ENCODE results near the gene TAOK1.
A peak's percentile ranks its signal among the peaks of the same experiment; 100 is the strongest.

The TAOK1 gene

DNA sequence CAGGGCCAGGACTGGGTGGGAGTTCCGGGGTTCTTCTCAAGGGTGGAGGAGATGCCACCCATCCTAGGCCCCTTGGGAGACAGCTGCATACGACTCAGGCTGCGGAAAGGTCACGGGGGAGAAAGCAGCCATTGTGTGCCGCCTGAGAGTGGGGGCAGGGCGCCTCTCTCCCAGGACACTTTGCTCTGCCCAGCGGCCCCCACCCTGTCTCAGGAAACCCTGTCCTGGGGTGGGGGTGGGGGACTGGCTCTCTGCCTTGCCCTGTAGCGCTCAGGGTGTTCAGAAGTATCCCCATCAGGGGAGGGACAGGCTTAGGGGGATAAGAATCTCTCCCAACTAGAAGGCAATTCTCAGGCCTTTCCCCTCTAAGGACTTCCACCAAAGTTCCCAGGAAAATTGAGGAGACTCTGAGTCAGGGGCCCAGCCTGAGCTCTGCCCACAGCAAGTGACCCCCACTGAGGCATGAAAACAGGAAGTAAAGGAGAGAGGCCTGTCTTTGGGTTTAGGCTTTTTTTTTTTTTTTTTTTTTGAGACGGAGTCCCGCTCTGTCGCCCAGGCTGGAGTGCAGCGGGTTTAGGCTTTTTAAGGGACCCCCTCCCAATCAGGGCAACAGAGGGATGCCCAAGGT lies 194.4 kb downstream of the TAOK1 start:
- no peak for DNase-seq

DNA sequence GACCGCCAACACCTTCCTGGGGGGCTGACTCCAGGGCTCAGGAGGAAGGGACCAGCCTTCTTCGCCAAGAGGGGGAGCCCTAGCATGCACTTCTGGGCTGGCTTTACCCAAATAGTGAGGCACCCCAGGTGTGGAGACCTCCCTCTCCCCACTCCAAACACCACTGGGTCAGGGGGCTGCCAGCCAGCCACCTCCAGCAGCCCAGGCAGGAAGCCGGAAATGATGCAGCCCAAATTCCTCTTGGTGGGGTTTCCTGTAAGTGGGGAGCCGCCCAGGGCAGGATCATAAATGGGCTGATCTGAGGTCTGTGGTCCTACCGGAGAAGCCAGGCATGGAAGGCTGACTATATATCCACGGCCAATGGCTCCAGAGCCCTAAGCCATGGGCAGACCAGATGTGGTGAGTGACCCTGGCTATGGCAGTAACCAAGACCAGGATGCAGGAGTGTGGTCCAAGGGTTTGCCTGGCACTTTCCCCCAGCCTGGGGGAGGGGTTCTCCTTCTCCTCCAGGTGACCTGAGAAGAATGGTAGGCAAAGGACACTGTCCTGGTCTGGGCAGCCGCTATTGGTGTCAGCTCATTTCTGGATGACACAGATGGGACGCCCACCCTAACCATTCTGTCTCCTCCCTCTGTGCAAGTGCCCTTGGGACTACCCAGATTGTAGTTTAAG lies 195.1 kb downstream of the TAOK1 start:
- DNase-seq, result peak; percentile 29

DNA sequence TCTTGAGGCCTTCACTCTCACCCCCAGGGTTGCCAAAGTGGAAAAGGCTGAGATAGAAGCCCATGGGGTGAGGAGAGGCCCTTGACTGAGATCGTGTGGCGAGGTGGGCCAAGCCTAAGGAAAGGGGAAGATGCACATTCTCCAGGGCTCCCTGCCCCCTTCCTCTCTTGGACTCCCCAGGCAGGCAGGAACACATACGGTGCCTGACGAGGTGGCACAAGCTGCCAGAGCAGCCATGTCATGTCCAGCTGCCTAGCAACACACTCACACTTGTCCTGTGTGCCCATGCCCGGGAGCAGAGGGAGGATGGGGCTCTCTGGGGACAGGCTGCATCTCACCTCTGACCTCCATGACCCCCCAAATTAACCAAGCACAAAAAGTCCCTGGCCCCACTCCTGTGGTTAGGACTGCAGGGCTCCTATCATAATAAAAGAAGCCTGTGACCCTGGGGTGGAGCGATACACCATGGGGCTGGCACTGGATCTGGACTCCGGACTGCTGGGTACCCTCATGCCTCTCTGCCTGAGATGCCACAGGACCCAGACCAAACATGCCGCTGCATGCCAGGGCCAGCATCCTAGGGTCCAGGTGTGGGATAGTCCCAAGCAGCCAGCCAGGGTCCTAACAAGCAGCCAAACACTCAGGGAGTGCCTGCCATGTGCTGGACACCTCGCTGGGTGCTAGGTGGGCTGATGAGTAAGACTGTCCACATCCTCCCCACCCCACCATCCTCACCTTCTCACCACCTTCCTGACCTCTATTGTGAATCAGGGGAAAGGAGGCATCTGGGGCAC lies 196.7 kb downstream of the TAOK1 start:
- no peak for DNase-seq

DNA sequence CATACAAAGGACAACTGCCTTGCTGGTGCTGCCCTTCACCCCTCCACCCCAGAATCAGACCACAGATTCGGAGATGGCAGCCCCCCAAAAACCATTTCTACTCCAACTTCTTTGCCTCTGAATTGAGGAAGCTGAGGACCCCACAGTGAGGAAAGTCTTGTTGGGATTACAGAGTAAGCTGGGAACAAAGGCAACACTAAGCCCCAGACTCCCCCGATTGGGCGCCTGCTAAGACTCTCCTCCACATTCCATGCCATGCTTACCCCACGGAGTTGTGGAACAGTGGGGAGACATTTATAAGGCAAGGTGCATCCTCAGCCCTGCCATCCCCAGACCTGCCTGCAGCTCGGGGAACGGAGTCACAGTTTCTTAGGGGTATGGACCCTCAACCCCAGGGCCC lies 197.4 kb downstream of the TAOK1 start:
- no peak for DNase-seq

DNA sequence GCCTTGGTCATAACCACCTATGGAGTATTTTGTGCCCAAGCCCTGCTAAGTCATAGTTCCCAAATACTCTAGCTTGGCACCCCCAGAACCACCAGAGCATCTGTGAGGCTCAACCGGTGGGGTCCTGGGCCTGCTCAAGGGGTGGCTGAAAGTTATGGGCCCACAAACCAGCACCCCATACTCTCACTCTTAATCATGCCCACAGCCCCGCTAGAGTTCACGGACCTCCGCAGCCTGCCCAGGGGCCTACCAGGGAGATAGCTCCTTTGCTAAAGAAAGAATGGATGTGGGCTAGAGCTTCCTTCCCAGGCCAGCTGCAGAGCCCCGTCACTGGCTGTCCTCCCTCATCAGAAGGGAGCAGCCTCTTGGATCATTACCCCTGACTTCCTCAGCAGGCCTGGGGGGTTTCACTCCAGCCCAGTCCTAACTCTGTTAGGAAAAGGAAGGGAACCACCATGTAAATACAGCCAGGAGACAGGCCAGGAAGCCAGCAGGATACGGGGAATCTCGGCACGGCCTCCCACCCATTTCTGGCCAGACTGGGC lies 197.9 kb downstream of the TAOK1 start:
- DNase-seq, result no peak

DNA sequence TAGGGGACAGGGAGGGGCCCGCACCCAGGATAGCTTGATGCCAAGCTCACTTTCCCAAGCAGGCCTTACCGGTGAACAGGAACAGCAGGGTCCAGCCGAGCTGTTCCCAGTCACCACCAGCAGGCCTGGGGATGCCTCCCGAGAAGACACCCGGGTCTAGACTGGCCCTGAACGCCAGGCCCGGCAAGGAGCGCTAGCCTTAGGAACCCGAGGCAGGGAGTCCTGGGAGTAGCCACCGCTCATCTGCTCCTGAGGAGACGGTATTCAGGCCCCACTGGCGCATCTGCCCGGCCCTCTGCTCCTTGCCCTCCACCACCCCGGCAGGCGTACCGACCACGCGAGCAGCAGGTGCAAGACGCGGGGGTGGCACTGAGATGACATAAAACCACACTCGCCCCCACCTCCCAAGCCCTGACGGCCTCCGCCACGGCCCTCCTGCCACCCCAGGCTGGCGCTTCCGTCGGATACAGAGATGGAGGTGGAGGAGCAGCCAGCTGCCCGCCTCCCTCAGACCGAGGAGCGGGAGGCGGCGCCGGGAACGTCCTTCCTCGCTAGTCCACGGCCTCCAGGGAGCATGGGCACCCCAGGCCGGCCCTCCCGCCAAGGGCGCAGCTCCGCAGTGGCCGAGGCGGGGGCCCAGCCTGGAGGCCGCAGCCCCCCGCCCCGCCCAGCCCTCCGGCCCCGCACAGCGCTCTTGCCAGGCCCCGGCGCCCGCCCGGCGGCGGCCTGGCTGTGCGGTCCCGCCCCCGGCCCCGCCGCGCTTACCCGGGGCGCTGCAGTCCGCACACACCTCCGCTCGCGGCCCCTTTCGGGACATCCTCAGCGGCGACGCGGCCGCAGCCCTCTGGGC lies 198.6 kb downstream of the TAOK1 start:
- peak; percentile 65 for DNase-seq

DNA sequence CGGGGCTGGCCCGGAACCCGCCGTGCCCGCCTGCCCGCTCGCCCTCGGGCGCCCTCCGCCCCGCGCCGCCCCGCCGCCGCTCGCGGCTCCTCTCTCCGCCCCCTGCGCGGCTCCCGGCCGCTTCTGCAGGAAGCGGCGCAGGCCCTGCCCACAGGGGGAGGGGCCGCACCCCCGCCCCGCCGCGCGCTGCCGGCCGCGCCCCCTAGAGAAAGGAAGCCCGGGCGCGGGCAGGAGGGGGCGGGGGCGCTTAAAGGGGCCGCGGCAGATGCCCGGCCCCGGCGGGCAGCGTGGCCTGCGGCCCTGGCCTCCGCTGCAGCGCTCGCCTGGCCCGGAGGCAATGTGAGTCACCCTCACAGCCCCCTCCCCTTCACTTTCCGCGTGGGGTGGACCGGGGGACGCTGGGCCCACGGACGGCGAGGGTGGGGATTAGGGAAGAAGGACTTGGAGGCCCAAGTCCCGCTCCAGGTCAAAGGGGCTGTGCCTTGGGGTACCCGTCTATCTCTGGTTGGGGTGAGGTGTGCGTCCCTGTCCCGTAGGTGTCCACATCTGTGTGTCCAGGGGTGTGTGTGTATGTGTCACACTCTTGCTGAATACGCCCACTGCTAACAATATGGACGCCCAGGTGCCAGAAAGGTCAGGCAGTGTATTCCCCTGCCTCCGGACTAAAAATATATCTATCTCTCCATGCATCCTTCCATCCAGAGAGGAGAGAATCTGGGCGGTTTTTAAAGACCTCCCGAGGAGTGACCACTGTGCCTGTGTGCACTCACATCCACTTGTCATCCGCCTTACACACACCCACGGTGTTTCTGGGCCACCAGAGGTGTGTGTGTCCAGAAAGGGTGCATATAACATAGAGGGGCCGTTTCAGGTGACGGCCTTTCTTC lies 199.6 kb downstream of the TAOK1 start, which contains the start of gene GIT1:
Gene GIT1 (minus strand): TSS at position 125 of the 887 bp plus-strand sequence. CDS start 270 bp downstream, outside the sequence.
- DNase-seq, result peak; percentile 80

DNA sequence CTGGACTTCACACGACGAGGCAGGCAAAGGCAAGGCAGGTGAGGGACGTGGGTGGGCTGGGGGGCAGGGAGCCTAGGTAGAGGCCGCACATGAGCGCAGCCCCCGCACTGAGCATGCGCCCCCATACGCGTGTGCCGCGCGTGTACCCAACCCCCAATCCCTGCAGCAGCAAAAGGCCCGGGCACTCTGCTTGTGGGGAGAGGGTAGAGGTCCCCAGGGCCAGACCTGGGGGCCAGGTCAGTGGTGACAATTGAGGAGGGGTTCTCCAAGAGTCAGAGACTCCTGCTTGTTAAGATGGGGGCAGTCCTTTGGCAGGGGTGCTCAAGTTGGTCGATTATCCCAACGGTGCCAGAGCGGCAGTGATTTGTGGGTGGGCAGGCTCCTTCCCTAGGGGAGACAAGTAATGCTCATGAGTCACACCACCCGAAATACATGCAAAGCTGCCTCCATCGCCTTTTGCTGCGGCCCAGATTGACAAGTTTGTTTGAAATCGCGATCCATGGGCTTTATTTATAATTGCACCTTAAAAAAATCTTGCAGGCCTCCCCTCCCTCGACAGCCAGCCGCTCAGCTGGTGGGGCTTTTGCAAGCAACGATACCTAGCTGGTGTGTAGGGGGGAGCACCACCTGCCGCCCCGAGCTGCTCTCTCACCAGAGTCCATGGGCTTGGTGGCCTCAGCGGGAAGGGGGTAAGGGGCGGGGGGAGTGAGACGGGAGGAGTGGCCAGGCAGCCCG lies 200.4 kb downstream of the TAOK1 start:
- no peak for DNase-seq

DNA sequence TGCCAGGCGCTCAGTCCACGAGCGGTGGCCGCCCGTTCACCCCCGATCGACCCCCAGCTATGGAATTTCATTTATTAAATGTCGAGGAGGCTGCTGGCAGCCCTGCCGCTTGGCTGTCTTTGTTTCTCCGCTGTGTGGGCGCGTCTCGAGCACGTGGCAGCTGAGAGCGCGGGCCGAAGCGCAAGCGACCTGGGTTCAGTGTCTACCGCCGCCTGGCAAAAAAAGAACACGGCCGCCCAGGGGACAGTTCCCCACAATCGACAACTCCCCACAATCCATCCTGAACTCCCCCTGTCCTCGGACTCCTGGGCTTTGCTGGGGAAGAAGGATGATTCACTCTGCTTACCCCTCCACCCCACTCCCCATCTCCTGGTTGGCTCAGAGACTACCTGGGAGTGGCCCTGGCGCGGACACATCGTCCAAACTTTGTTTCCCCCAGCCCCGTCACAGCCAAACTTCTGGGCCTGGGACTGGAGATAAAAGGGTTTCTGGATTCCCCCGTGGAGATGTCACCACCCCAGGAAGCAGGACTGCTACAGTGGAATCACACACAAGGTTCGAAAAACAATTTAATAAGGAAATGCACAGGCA lies 201.1 kb downstream of the TAOK1 start:
- peak; percentile 43 for DNase-seq

DNA sequence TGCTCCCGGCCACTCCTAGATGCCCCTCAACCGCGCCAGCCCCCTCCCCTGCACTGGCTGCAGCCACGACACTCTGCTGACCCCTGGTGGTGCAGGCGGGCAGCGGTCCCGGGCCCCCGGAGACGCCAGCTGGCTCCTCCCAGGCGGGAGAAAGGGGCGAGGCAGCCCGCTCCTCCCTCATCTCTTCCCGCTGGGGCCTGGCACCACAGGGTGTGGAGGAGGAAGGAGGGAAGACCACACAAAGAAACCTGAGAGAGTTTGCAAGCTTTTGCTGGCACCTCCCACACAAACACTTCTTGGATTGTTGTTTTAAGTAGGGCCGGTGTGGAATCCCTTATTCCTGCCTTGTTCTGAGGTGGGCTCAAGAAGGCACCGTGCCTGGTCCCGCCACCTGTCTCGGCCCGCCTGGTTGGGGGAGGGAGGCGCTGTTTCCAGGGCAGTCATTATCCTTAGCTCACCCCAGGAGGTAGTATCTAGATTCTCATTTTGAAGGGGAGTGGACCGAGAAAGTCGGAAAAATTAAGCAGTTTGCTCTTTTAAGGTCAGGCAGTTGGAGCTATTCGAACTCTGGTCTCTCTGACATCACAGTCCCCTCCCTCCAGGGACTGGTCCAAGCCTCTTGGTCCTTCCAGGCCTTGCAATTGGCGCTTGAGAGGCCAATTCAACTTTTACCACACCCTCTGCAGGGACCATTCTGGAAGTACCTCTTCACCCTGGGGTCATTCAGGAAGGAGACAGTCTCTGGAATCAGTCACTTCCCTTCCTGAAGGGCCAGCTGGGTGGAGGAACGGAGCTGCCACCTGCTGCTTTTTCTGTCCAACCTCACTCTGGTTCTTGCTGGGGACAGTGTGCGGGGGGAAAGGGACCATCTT lies 201.8 kb downstream of the TAOK1 start:
- peak; percentile 84 for DNase-seq

DNA sequence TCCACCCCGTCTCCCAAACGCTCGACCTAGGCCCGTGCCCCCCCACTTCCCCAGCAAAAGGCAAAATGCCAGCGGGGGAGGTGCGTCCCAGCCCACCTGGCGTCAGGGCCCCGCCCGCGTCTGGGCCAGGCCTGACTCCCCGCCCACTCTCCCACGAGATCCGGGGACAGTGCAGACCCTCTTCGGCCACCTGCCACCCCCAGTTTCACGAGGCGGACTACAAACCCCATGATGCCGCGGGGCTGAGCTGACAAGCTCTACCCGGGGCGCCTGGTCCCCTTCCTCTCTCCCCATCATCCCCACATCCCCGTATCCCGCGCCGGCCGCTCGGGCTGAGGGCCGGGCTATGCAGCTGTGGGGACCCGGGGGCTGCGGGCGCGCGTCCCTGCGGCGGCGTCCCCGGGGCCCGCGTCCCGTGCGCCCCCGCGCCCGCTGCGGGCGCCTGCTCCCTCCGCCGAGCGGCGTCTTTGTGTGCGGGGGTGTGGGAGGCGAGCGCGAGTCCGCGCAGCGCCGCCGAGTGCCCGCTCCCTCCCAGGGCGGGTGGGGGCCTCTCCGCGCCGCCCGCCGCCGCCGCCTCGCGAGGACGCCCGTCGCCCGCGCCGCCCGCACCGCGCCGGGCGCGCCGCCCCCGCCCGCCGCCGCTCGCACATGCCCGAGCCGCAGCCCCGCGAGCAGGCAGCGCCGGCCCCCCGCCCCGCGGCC lies 202.8 kb downstream of the TAOK1 start, which contains the start of gene ANKRD13B:
Gene ANKRD13B (plus strand): TSS at position 283 of the 702 bp plus-strand sequence. CDS start 490 bp downstream, outside the sequence.
- DNase-seq, result peak; percentile 47

DNA sequence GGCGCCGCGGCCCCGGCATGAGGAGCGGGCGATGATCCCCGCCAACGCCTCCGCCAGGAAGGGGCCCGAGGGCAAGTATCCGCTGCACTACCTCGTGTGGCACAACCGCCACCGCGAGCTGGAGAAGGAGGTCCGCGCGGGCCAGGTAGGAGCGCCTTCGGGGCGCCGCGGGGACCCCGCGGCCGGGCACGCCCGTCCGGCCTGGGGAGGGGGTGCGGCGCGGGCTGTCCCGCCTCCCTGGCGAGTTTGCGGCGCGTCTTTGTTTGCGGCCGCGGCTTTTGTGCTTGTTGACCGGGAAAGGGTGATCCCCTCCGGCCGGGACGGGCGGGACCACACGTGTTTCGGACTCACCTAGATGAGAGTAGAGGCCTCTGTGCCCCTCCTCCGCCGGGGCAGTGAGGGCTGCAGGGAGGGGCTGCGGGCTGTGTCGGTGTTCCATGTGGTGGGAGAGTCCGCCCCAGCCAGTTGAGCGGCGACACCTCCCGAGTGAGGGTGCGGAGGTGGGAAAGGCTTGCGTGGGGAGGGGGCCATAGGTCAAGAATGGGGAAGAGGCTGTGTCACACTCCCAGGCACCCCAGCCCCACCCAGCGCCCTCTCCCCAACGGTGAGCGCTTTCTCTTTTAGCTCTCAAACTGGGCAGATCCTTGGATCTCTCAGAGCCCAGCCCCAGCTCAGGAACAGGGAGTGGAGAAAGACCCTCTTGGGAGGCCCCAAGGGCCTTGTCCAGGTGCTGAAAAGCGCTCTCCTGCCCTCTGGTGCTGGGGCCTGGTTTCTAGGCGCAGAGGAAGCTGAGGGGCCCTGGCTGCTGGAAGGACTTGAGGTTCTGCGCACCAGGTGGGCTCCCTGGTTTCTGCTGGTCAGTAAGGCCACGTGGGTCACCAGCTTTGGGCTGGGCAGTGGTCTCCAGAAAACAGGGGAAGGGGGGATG lies 203.7 kb downstream of the TAOK1 start:
- peak; percentile 33 for DNase-seq

DNA sequence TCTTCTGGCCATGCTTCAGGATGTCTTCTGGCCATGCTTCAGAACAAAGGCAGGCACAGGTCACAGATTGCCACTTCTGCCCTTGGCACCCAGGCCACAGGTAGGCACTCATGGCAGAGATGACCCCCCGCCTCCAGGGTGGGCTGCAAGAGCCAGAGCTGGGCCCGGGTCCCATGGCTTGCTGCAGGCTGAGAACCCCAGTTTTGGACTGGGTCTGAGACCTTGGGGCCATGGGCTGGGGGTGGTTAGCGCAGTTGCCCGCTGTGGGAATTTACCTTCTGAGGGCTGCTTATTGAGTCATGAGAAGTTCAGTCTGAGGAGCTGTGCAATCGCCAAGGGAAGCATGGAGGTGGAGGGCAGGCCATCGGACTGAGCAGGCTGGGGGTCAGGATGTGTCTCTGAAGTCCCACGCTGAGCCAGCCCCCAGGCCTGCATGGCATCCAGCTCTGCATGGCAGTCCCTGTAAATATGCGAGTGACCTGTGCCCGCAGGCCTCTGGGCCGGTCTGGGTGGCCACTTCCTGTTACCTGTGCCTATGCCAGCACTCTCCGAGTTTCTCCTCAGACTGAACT lies 204.4 kb downstream of the TAOK1 start:
- DNase-seq, result no peak

DNA sequence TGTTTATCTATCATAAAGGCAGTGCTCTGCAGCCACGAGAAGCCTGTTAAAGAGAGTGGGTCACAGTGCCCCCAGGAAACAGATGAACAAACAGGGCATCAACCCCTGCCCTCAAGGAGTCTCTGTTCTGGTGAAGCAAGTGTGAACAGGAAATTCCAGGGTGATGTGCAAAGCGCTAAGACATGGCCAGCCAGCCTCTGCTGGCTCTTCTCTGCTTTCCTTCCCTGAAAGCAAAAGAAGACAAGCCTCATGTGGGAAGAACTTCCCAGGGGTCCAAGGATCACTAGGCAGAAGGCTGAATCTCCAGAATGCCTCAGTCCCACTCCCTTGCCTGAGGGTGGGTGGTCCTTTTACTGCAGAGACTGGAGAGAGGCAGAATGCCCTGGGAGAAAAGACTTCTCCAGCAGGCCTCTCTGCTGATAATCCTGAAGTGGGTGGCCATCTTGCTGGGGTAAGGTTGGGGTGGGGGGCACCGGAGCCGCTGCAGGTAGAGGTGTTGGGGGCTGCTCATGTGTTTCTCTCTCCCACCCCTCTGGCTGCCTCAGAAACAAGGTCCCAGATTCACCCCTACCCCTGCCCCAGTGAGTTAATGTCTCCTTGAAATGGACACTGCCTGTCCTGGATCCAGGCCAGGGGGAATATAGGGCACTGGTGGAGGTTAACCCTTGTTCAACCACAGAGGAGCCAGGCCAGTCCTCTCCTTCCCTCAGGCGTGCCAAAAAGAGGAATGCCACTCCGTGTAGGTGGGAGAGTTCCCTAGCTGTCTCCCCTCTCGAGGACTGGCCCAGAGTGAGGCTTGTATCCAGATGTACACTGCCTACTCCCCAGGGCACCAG lies 205.2 kb downstream of the TAOK1 start:
- DNase-seq, result no peak

DNA sequence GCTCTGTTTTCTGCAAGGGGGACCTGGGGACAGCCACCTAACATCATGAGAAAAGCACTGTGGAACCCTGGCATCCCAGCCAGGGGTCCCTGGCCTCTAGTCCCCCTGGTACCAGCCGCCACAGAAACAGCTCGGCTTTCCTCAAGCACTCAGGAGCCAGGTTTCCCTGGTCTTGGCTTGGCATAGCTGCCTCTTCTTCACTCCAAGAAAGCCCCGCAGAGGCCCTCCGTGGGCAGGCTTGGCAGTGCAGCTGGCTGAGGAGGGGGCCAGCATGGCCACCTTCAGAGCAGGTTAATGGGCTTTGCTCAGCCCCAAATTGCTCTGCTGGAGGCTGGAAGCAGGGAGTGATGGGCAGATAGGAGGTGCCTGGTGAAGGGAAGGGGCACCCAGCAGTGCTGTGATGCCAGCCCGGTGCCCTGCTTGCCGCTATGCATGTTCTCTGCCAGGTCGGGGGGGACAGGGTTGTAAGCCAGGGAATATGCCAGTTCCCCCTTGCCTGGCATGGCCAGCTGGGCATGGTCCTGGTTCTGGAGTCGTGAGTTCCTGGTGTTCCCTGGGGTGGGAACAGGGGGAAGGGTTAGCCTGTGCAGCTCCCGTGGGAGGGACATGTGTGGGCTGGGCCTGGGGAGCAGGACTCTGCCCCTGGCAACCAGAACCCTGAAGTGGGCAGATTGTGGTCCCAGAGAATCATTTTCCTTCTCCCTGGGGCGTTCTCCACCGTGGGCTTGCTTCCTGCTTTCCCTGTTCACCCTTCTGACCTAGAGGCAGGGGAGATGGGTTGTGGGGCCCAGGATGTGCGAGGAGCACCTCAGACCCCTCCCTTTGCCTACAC lies 206.0 kb downstream of the TAOK1 start:
- no peak for DNase-seq

Data from stimulated activated CD4-positive, alpha-beta T cell treated with anti-CD3 and anti-CD28 coated beads, Interleukin-4, amount 100 ng/mL, for 24 hours (primary cell).